Measurements from ENCODE around the gene PKNOX1. TPM values are rescaled to one million over a fixed set of nuclear protein-coding genes. Genes with fewer than 3 reads are reported as not detected.
A peak's percentile ranks its signal among the peaks of the same experiment; 100 is the strongest.
"Not testable (repeated sequence)": the region's sequence is repeated elsewhere in the genome, so short reads cannot be mapped to it uniquely, and the experiment has no call there.

The PKNOX1 gene
- total RNA-seq, 1 experiment from 2014 or later: 19.7 TPM

DNA sequence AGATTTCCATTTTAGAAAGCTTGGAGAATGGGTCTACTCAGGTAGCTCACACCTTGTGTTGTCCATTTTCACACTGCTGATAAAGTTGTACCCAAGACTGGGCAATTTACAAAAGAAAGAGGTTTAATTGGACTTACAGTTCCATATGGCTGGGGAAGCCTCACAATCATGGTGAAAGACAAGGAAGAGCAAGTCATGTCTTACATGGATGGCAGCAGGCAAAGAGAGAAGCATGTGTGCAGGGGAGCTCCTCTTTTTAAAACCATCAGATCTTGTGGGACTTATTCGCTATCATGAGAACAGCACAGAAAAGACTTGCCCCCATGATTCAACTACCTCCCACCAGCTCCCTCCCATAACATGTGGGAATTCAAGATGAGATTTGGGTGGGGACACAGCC lies 23.6 kb downstream of the PKNOX1 start:
- not testable (repeated sequence) for H3K79me2 ChIP-seq (ENCODE audit: low read length); H3K36me3 ChIP-seq (ENCODE audit: insufficient read depth, low read length); H3K9me2 ChIP-seq (replicated peaks; ENCODE audit: insufficient read depth, low read length); H3K9me3 ChIP-seq (ENCODE audit: low read length); H4K20me1 ChIP-seq (ENCODE audit: insufficient read depth, low read depth, low read length); H3K27ac ChIP-seq (ENCODE audit: low read length); H3K4me1 ChIP-seq (ENCODE audit: low read length); H3K27me3 ChIP-seq (ENCODE audit: low read length); H3K9ac ChIP-seq (ENCODE audit: low read length); H3K4me2 ChIP-seq (ENCODE audit: low read depth, low read length, poor library complexity, severe bottlenecking); H3K4me3 ChIP-seq (ENCODE audit: low read length); H2AFZ ChIP-seq (ENCODE audit: low read length)
- peak; percentile 29 for DNase-seq

GRCh38 chr21:42999152-42999551 lies 24.8 kb downstream of the PKNOX1 start:
- H3K9ac ChIP-seq (ENCODE audit: low read length); H4K20me1 ChIP-seq (ENCODE audit: insufficient read depth, low read depth, low read length); H3K9me2 ChIP-seq (replicated peaks; ENCODE audit: insufficient read depth, low read length); H2AFZ ChIP-seq (ENCODE audit: low read length); H3K4me2 ChIP-seq (ENCODE audit: low read depth, low read length, poor library complexity, severe bottlenecking); H3K4me3 ChIP-seq (ENCODE audit: low read length); H3K27me3 ChIP-seq (ENCODE audit: low read length); H3K4me1 ChIP-seq (ENCODE audit: low read length); H3K79me2 ChIP-seq (ENCODE audit: low read length); H3K36me3 ChIP-seq (ENCODE audit: insufficient read depth, low read length); H3K9me3 ChIP-seq (ENCODE audit: low read length); H3K27ac ChIP-seq (ENCODE audit: low read length): not testable (repeated sequence)
- peak; percentile 28 for DNase-seq

GRCh38 chr21:43000041-43000440 lies 25.7 kb downstream of the PKNOX1 start:
- H3K79me2 ChIP-seq (ENCODE audit: low read length); H3K4me3 ChIP-seq (ENCODE audit: low read length); H3K9me2 ChIP-seq (replicated peaks; ENCODE audit: insufficient read depth, low read length); H3K27ac ChIP-seq (ENCODE audit: low read length); H3K27me3 ChIP-seq (ENCODE audit: low read length); H3K4me2 ChIP-seq (ENCODE audit: low read depth, low read length, poor library complexity, severe bottlenecking); H3K36me3 ChIP-seq (ENCODE audit: insufficient read depth, low read length); H3K9ac ChIP-seq (ENCODE audit: low read length); H2AFZ ChIP-seq (ENCODE audit: low read length); H3K9me3 ChIP-seq (ENCODE audit: low read length); H4K20me1 ChIP-seq (ENCODE audit: insufficient read depth, low read depth, low read length); H3K4me1 ChIP-seq (ENCODE audit: low read length): not testable (repeated sequence)
- peak; percentile 23 for DNase-seq

DNA sequence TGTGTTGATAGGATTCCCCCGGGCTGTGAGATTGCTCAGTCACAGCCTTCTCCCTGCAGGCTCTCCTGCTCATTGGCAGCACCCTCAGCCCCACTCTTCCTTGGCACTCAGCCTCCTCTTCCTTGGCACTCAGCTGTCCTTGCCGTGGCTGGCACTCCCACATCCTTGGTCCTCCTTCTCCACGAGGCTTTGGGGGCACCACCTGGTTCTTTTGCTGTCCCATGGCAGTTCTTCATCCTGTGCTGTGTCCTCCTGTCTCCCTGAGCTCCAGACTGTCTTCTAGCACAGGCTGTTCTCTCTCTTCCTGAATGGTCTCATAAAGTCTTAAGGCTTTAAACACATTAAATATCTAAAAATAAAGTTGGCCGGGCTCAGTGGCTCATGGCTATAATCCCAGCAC lies 27.0 kb downstream of the PKNOX1 start:
- no peaks in the 10 kb centered on the region for H4K20me1 ChIP-seq (ENCODE audit: insufficient read depth, low read depth, low read length)
- H3K4me1 ChIP-seq (ENCODE audit: low read length): no peaks in the 10 kb centered on the region
- no peaks in the 10 kb centered on the region for H3K9me2 ChIP-seq (replicated peaks; ENCODE audit: insufficient read depth, low read length)
- H3K4me3 ChIP-seq (ENCODE audit: low read length): no peak overlapping the region
- no peaks in the 10 kb centered on the region for H3K79me2 ChIP-seq (ENCODE audit: low read length)
- no peak overlapping the region for H3K9ac ChIP-seq (ENCODE audit: low read length)
- H3K27me3 ChIP-seq (ENCODE audit: low read length): no peaks in the 10 kb centered on the region
- DNase-seq: peak; percentile 27
- no peak overlapping the region for H2AFZ ChIP-seq (ENCODE audit: low read length)
- no peak overlapping the region for H3K27ac ChIP-seq (ENCODE audit: low read length)
- no peak overlapping the region for H3K4me2 ChIP-seq (ENCODE audit: low read depth, low read length, poor library complexity, severe bottlenecking)
- no peaks in the 10 kb centered on the region for H3K36me3 ChIP-seq (ENCODE audit: insufficient read depth, low read length)
- no peaks in the 10 kb centered on the region for H3K9me3 ChIP-seq (ENCODE audit: low read length)

DNA sequence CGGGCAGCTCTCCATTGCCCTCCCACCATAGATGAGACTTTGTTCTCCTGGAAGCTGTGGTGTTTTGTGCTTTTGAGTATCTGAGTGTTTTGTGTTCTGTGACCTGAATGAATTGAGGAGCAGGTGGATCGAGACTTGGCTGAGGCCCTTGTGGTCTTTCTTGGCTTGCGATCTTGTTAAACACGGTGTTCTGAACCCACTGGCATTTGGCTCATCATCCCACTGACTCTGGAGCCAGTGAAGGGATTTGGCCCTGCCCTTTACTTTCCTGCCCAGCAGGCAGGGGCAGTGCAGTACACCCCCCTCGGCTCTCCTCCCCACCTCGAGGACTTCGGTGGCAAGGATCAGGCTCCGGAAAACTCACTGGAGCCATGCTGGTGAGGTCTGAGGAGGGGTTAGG lies 30.6 kb downstream of the PKNOX1 start:
- H3K9me2 ChIP-seq (replicated peaks; ENCODE audit: insufficient read depth, low read length): no peaks in the 10 kb centered on the region
- no peak overlapping the region for H3K27ac ChIP-seq (ENCODE audit: low read length)
- H4K20me1 ChIP-seq (ENCODE audit: insufficient read depth, low read depth, low read length): no peaks in the 10 kb centered on the region
- H3K4me2 ChIP-seq (ENCODE audit: low read depth, low read length, poor library complexity, severe bottlenecking): no peak overlapping the region
- no peak overlapping the region for H3K4me3 ChIP-seq (ENCODE audit: low read length)
- no peaks in the 10 kb centered on the region for H3K4me1 ChIP-seq (ENCODE audit: low read length)
- H2AFZ ChIP-seq (ENCODE audit: low read length): no peak overlapping the region
- no peak overlapping the region for H3K9ac ChIP-seq (ENCODE audit: low read length)
- H3K36me3 ChIP-seq (ENCODE audit: insufficient read depth, low read length): no peaks in the 10 kb centered on the region
- no peaks in the 10 kb centered on the region for H3K27me3 ChIP-seq (ENCODE audit: low read length)
- no peak for DNase-seq
- no peaks in the 10 kb centered on the region for H3K79me2 ChIP-seq (ENCODE audit: low read length)
- no peaks in the 10 kb centered on the region for H3K9me3 ChIP-seq (ENCODE audit: low read length)

- Histone ChIP-seq H3K36me3 (ENCODE audit: insufficient read depth, low read length) (no peaks in the 10 kb centered on the region), H2AFZ (ENCODE audit: low read length) (no peak overlapping the region), H3K79me2 (ENCODE audit: low read length) (no peaks in the 10 kb centered on the region), H4K20me1 (ENCODE audit: insufficient read depth, low read depth, low read length) (no peaks in the 10 kb centered on the region), H3K4me1 (ENCODE audit: low read length) (no peaks in the 10 kb centered on the region), H3K4me3 (ENCODE audit: low read length) (no peak overlapping the region), H3K9ac (ENCODE audit: low read length) (no peak overlapping the region), H3K9me3 (ENCODE audit: low read length) (no peaks in the 10 kb centered on the region), H3K27ac (ENCODE audit: low read length) (no peak overlapping the region), H3K9me2 (replicated peaks; ENCODE audit: insufficient read depth, low read length) (no peaks in the 10 kb centered on the region), H3K27me3 (ENCODE audit: low read length) (no peaks in the 10 kb centered on the region), H3K4me2 (ENCODE audit: low read depth, low read length, poor library complexity, severe bottlenecking) (no peak overlapping the region)
- no peak for DNase-seq
These were observed 31.3 kb downstream of the PKNOX1 start for GRCh38 chr21:43005635-43006034.

DNA sequence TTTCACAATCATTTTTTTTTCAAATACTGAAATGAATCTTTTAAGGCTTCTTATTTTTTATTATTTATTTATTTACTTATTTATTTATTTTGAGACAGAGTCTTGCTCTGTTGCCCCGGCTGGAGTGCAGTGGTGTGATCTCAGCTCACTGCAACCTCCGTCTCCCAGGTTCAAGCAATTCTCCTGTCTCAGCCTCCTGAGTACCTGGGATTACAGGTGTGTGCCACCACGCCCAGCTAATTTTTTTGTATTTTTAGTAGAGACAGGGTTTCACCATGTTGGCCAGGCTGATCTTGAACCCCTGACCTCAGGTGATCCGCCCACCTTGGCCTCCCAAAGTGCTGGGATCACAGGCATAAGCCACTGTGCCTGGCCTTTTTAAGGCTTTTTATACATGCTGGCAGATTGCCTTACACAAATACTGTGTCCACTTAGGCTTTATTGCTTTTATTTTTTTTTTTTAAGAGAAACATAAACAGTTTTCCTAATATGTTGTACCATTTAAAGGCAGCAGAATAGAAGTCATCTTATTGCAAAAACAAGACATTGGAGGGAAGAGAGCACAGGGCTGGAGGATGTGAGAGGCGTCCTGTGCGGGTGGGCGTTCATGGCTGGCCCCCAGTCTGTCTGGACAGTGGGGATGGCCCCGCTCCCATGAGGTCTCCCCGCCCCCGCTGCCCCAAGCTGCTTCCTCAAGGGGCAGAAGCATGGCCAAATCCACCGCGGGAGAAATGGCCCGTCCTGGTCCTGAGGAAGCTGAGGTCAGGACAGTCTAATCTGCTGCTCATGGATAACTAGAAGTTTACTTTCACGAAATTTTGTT lies 31.9 kb downstream of the PKNOX1 start:
- not testable (repeated sequence) for DNase-seq; H2AFZ ChIP-seq (ENCODE audit: low read length)

DNA sequence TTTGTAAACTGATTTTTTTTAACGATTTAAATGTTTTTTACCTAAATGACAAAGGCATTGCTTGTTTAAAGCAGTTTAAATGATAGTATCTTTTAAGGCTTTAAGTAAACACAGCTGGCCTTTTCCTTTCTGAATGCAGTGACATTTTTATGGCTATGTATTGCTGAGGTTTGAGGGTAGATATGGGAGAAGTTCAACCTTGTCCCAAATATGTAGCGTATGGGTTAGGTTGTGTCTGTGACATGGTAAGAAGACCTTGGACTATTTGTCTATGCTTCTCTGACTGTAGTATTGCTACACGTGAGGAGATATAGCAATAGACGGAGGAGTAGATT lies 32.5 kb downstream of the PKNOX1 start:
- no peaks in the 10 kb centered on the region for H3K27me3 ChIP-seq (ENCODE audit: low read length)
- H3K9me2 ChIP-seq (replicated peaks; ENCODE audit: insufficient read depth, low read length): no peaks in the 10 kb centered on the region
- H2AFZ ChIP-seq (ENCODE audit: low read length): no peak overlapping the region
- H3K4me1 ChIP-seq (ENCODE audit: low read length): no peaks in the 10 kb centered on the region
- DNase-seq: no peak
- no peaks in the 10 kb centered on the region for H3K79me2 ChIP-seq (ENCODE audit: low read length)
- H3K4me2 ChIP-seq (ENCODE audit: low read depth, low read length, poor library complexity, severe bottlenecking): no peak overlapping the region
- no peaks in the 10 kb centered on the region for H4K20me1 ChIP-seq (ENCODE audit: insufficient read depth, low read depth, low read length)
- no peaks in the 10 kb centered on the region for H3K9me3 ChIP-seq (ENCODE audit: low read length)
- H3K4me3 ChIP-seq (ENCODE audit: low read length): no peak overlapping the region
- H3K9ac ChIP-seq (ENCODE audit: low read length): no peak overlapping the region
- H3K36me3 ChIP-seq (ENCODE audit: insufficient read depth, low read length): no peaks in the 10 kb centered on the region
- no peak overlapping the region for H3K27ac ChIP-seq (ENCODE audit: low read length)

More for the DNA sequence above, 31.9 kb downstream of the PKNOX1 start:
- not testable (repeated sequence) for H3K27me3 ChIP-seq (ENCODE audit: low read length); H3K4me2 ChIP-seq (ENCODE audit: low read depth, low read length, poor library complexity, severe bottlenecking); H3K4me3 ChIP-seq (ENCODE audit: low read length); H3K4me1 ChIP-seq (ENCODE audit: low read length); H4K20me1 ChIP-seq (ENCODE audit: insufficient read depth, low read depth, low read length); H3K9me3 ChIP-seq (ENCODE audit: low read length); H3K27ac ChIP-seq (ENCODE audit: low read length); H3K9ac ChIP-seq (ENCODE audit: low read length); H3K36me3 ChIP-seq (ENCODE audit: insufficient read depth, low read length); H3K9me2 ChIP-seq (replicated peaks; ENCODE audit: insufficient read depth, low read length); H3K79me2 ChIP-seq (ENCODE audit: low read length)

DNA sequence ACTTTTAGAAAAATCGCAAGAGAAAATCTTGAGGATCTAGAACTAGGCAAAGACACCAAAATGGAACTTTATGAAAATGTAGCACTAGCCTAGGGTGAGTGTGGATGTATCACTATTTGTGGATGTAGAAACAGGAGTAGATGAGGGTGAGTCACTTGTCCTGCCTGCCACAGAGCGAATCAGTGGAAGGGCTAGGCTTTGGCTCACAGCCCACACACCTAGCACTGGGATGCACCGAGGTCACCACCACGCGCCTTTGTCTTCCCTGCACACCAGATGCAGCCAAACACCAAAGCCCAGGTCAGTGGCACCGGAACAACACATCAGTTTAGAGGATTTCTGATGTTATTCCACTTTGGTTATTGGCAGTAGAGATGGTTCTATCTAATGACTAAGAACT lies 38.2 kb downstream of the PKNOX1 start:
- no peaks in the 10 kb centered on the region for H4K20me1 ChIP-seq (ENCODE audit: insufficient read depth, low read depth, low read length)
- H3K27ac ChIP-seq (ENCODE audit: low read length): no peak overlapping the region
- no peaks in the 10 kb centered on the region; the same call in 1 of the 2 replicates for H3K36me3 ChIP-seq (ENCODE audit: insufficient read depth, low read length)
- no peak overlapping the region for H2AFZ ChIP-seq (ENCODE audit: low read length)
- no peaks in the 10 kb centered on the region for H3K79me2 ChIP-seq (ENCODE audit: low read length)
- no peaks in the 10 kb centered on the region for H3K9me2 ChIP-seq (replicated peaks; ENCODE audit: insufficient read depth, low read length)
- H3K4me3 ChIP-seq (ENCODE audit: low read length): no peak overlapping the region
- H3K4me2 ChIP-seq (ENCODE audit: low read depth, low read length, poor library complexity, severe bottlenecking): no peak overlapping the region
- no peaks in the 10 kb centered on the region for H3K27me3 ChIP-seq (ENCODE audit: low read length)
- peaks cover 40% of the 10 kb centered on the region for H3K4me1 ChIP-seq (ENCODE audit: low read length)
- H3K9me3 ChIP-seq (ENCODE audit: low read length): no peaks in the 10 kb centered on the region
- DNase-seq: no peak
- H3K9ac ChIP-seq (ENCODE audit: low read length): no peak overlapping the region

Data from Karpas-422 (cell line).